Heart right ventricle (tissue), 16 donors: ENCODE data around the gene TRPM5. TPM values are rescaled to one million over a fixed set of nuclear protein-coding genes. Genes with fewer than 3 reads are reported as not detected.

Experiments used
- ATAC-seq, 8 donors: fragments of 200-7000 bp; cut with Tn5 transposase; one replicate each; pipeline ENCODE4 v1.9.1; 2020; ENCODE audit warnings: mild to moderate bottlenecking in 8 of 8, moderate library complexity in 8 of 8, moderate number of reproducible peaks in 1 of 8
- DNase-seq, 2 donors: peaks; one replicate each; pipeline ENCODE4 v3.0.0-alpha.2; 2020
- H3K27ac ChIP-seq, 10 donors: fragments of 200-600 bp; sonication (generic) in 2 of 10; one replicate each; pipeline versions ENCODE4 v1.5.0 to v1.8.0; 2020 to 2022; ENCODE audit warnings: mild to moderate bottlenecking in 3 of 10
- H3K27me3 ChIP-seq, 7 donors: fragments of 200-600 bp; one replicate each; pipeline ENCODE4 v1.8.0; 2021 to 2022; ENCODE audit warnings: mild to moderate bottlenecking in 2 of 7
- H3K36me3 ChIP-seq, 9 donors: fragments of 200-600 bp; sonication (generic) in 1 of 9; one replicate each; pipeline versions ENCODE4 v1.5.0 to v1.8.0; 2020 to 2022; ENCODE audit warnings: mild to moderate bottlenecking in 2 of 9
- H3K4me1 ChIP-seq, 9 donors: fragments of 200-600 bp; sonication (generic) in 1 of 9; one replicate each; pipeline versions ENCODE4 v1.5.0 to v1.8.0; 2020 to 2022; ENCODE audit warnings: mild to moderate bottlenecking in 4 of 9
- H3K4me3 ChIP-seq, 10 donors: fragments of 200-600 bp; sonication (generic) in 2 of 10; one replicate each; pipeline versions ENCODE4 v1.5.0 to v1.8.0; 2020 to 2022; ENCODE audit warnings: mild to moderate bottlenecking in 7 of 10, moderate library complexity in 2 of 10
- H3K9me3 ChIP-seq, 11 donors: fragments of 200-600 bp in 10 of 11; sonication (generic) in 2 of 11; one replicate each; pipeline versions ENCODE4 v1.5.0 to v1.8.0; 2013 to 2022; ENCODE audit warnings: mild to moderate bottlenecking in 2 of 11, control low read depth in 1 of 11, moderate library complexity in 1 of 11
- CTCF ChIP-seq, 9 donors: fragments of 200-600 bp; sonication (generic) in 2 of 9; IDR thresholded peaks; one replicate each; pipeline versions ENCODE4 v1.5.0 to v1.8.0; 2021 to 2022; ENCODE audit warnings: antibody characterized with exemption in 9 of 9, mild to moderate bottlenecking in 5 of 9, moderate library complexity in 1 of 9
- WGBS, 2 donors: extraction: QIAGEN DNeasy Blood & Tissue Kit; methylation state at CpG; one replicate each; pipeline ENCODE4 v1.1.7; 2013; ENCODE audit warnings: inconsistent platforms in 1 of 2; 5-methylcytosine and 5-hydroxymethylcytosine counted together
- intact Hi-C, 10 donors: fragments of 100-400 bp; cut with DNase I; formaldehyde crosslinking; loops; one replicate each; pipeline versions ENCODE4 v1.11.1 to v1.14.2; 2022
- polyA plus RNA-seq, 2 donors: library from polyadenylated mRNA; stranded (reverse); fragments of 200-250 nt; gene quantifications; one replicate each; pipeline ENCODE4 v1.2.3, GENCODE V29; 2013
- total RNA-seq, 10 donors: library from RNA; stranded (reverse); fragmentation: NEBNext Ultra II Directional in 3 of 10; extraction: Animal tissue kit (Norgen Biotek cat#: 25700) in 3 of 10; gene quantifications; one replicate each; pipeline versions ENCODE4 v1.2.1 to v1.2.4, GENCODE V29; 2021 to 2023
- donor health status: Arrhythmogenic right ventricular cardiomyopathy.
- donor health status: ischemic (EF 13 %, LVEDD 7.1; RV severe dilation, severe dysfunction).
- donor health status: healthy with polysubstance abuse.
- donor health status: DM: no; HTN: yes; CAD: no.
- donor health status: DM: no; HTN: no; CAD: no.
- donor health status: ischemic (EF 25% LVEDD 6.9; RV normal size, moderate dysfunction).
- donor health status: ischemic (EF 25% LVEDD 5.7; RV mildly dilated, moderate dysfunction).
- donor health status: healthy.
- donor health status: DM: yes; HTN: yes; CAD: no.
- donor health status: Ischemic cardiomyopathy.
- donor health status: ischemic (EF 35%, LVEDD 5.7; RV mildly dilated, moderate dysfunction).
- donor health status: nonischemic (EF 11% LVEDD 7.7; RV severe dilation, severe dysfunction).
- donor health status: DM: yes; HTN: yes; CAD: no.
- donor health status: PGD.
- donor health status: ischemic (EF 29% LVEDD 5.4; RV normal size, mild dysfunction).
- donor health status: nonischemic (EF 23%, LVEDD 6.1; RV moderate dilation, normal function).

TRPM5 gene
- total and polyA plus RNA-seq, 12 donors = not detected

- no peak for TF ChIP-seq CTCF (IDR thresholded peaks at IDR 0.05)
- H3K4me3 ChIP-seq = peak overlapping the region; percentile 39 to 97 (median 73)
- WGBS, 2 donors = 10 to 14% methylated on average over 23 of the region's 23 CpGs
- H3K27ac ChIP-seq = peak overlapping the region; percentile 95 to 100 (median 98)
- H3K36me3 ChIP-seq = peaks cover 0 to 70% (median 46%) of the 10 kb centered on the region in 9 donors
- intact Hi-C loops = loop anchor here in 6 of 10 donors (1.0 to 5.0 kb wide), 6 partner anchors 20 to 207 kb away; partner anchors contain the start of genes C11orf21 (in 1 of the 6) and TSPAN32 (in 1 of the 6)
- peak in 4 of 8 donors; percentile 0 to 46 (median 1) for ATAC-seq
- H3K9me3 ChIP-seq = no peaks in the 10 kb centered on the region
- peaks cover 19 to 32% (median 27%) of the 10 kb centered on the region in 9 donors for H3K4me1 ChIP-seq
- no peaks in the 10 kb centered on the region for H3K27me3 ChIP-seq
- DNase-seq = no peak
Observed at GRCh38 chr11:2399488-2400068, 44.7 kb downstream of the TRPM5 start.

GRCh38 chr11:2398664-2399355 is 45.5 kb downstream of the TRPM5 start:
- WGBS, 2 donors = 55 to 71% methylated on average over 7 of the region's 7 CpGs
- Histone ChIP-seq H3K4me1 (peaks cover 19 to 32% (median 27%) of the 10 kb centered on the region in 9 donors), H3K9me3 (no peaks in the 10 kb centered on the region), H3K36me3 (peaks cover 0 to 71% (median 53%) of the 10 kb centered on the region in 9 donors), H3K27me3 (no peaks in the 10 kb centered on the region), H3K27ac (peak overlapping the region in 9 of 10 donors; percentile 95 to 100 (median 98)), H3K4me3 (peak overlapping the region in 4 of 10 donors; percentile 73 to 97 (median 83))
- ATAC-seq (no peak), DNase-seq (no peak)
- intact Hi-C loops = loop anchor here in 1 of 10 donors (5.0 kb wide), 1 partner anchor 92 kb away; no protein-coding TSS in a partner anchor
- peak in 2 of 9 donors; percentile 13 to 18 for TF ChIP-seq CTCF (IDR thresholded peaks at IDR 0.05)

DNA sequence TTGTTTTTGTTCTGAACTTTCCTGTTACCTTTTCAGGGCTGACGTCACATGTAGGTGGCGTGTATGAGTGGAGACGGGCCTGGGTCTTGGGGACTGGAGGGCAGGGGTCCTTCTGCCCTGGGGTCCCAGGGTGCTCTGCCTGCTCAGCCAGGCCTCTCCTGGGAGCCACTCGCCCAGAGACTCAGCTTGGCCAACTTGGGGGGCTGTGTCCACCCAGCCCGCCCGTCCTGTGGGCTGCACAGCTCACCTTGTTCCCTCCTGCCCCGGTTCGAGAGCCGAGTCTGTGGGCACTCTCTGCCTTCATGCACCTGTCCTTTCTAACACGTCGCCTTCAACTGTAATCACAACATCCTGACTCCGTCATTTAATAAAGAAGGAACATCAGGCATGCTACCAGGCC is 47.3 kb downstream of the TRPM5 start:
- H3K4me1 ChIP-seq = peaks cover 18 to 41% (median 29%) of the 10 kb centered on the region in 9 donors
- ATAC-seq (no peak), DNase-seq (no peak)
- H3K4me3 ChIP-seq = no peak overlapping the region
- intact Hi-C loops = loop anchor here in 1 of 10 donors (5.0 kb wide), 1 partner anchor 90 kb away; no protein-coding TSS in a partner anchor
- no peaks in the 10 kb centered on the region for H3K9me3 ChIP-seq
- peaks cover 0 to 71% (median 49%) of the 10 kb centered on the region in 9 donors for H3K36me3 ChIP-seq
- WGBS, 2 donors = 89 to 93% methylated on average over 12 of the region's 12 CpGs
- H3K27me3 ChIP-seq = no peaks in the 10 kb centered on the region
- H3K27ac ChIP-seq = no peak overlapping the region
- TF ChIP-seq CTCF (IDR thresholded peaks at IDR 0.05) = no peak

- Histone ChIP-seq H3K27me3 (no peaks in the 10 kb centered on the region), H3K36me3 (peaks cover 0 to 76% (median 50%) of the 10 kb centered on the region in 9 donors), H3K4me1 (peaks cover 13 to 40% (median 25%) of the 10 kb centered on the region in 9 donors), H3K27ac (no peak overlapping the region), H3K9me3 (no peaks in the 10 kb centered on the region), H3K4me3 (no peak overlapping the region)
- intact Hi-C loops = loop anchor here in 1 of 10 donors (5.0 kb wide), 1 partner anchor 89 kb away; no protein-coding TSS in a partner anchor
- 87 to 89% methylated on average over 26 of the region's 26 CpGs for WGBS, 2 donors
- ATAC-seq (no peak), DNase-seq (no peak)
- TF ChIP-seq CTCF (IDR thresholded peaks at IDR 0.05) = no peak
Observed at GRCh38 chr11:2396471-2396870, 47.8 kb downstream of the TRPM5 start.
